ENCODE measurements around the gene ARCN1. TPM values are rescaled to one million over a fixed set of nuclear protein-coding genes. Genes with fewer than 3 reads are reported as not detected.
A peak's percentile ranks its signal among the peaks of the same experiment; 100 is the strongest.

Gene ARCN1
- total RNA-seq, 1 donor from 2014 or later, result 63.9 TPM

DNA sequence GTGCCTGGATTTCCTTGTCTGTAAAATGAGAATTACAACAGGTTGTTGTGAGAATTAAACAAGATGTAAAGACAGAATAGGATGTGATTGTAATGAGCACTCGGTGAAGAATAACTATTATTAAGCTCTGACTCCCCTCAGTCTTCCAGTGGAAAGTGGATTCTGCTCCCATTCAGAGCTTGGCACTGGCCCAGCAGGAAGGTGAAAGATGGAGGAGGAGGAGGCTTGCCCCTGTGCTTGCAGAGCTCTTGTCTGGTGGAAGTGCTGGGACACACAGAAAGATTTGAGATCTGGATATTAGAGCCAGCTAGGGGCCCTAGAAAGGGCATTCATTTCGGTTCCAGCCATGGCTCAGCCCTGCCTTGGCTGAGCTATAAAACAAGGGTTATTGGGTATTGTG is 63.4 kb downstream of the ARCN1 start:
- DNase-seq (ENCODE audit: low read depth in 2 of 2), result no peak

DNA sequence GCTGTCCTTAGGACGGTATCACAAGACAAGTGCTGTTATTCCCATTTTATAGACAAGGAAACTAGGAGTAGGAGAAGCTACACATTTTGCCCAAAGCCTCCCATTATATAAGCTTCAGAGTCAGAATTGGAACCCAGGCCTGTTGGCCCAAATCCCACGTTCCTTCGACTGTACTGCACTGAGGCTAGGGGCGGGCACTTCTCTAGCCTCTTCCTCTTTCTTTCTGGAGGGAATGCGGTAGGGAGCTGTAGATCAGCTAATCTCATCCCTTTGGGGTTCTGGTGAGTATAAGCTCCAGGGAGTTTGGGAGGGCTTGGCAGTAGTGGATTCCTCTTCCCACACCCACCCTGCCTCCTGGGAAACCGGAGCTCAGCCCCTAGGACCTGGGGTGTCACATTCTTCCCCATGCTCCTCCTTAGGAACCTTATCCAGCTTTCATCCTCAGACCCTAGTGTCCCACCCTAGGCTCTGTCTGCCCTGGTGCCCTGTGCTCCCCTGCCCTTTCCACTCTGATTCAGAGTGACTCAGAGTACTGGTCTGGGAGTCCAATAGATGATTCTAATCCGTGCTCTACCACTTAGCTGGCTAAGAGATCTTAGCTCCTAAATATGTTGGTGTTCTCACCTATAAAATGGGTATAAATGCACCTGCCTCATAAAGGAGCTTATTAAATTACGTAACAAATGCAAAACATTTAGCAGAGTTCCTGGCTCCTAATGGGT is 64.5 kb downstream of the ARCN1 start:
- no peak for DNase-seq (ENCODE audit: low read depth in 2 of 2)

DNA sequence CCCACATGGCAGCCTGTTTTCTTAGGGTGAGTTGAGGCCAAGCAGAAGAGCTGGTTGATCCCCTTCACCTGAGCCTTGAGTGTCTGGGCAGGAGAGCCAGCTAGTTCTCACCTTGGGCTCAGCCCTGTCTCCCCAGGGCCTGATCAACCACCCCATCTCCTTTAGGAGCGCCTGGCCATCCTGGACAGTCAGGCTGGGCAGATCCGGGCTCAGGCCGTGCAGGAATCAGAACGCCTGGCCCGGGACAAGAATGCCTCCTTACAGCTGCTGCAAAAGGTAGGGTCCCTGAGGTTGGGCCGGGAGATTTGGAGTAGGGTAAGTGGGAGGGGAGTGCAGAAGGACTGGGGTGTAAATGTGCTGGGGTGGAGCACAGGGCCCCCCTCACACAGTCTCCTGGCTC is 66.5 kb downstream of the ARCN1 start:
- no peak for DNase-seq (ENCODE audit: low read depth in 2 of 2)

DNA sequence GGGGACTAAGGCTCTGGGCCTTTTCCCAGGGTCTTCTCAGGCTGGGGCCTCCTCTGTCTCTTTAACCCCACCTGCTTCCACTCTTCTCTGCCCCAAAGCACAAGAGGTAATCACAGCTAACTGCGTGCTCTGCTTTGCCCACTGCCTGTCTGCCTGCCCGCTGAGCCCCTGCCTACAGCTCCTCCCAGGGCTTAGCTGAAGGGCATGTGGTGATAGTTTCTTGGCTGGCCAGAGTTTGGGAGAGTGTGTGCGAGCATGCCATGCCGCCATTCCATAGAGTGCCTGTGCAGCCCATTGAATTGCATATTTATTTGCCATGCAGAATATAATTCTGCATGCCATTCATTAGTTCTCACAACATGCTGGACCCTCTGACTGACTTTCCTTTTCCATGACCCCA is 67.7 kb downstream of the ARCN1 start:
- DNase-seq (ENCODE audit: low read depth in 2 of 2), result no peak

DNA sequence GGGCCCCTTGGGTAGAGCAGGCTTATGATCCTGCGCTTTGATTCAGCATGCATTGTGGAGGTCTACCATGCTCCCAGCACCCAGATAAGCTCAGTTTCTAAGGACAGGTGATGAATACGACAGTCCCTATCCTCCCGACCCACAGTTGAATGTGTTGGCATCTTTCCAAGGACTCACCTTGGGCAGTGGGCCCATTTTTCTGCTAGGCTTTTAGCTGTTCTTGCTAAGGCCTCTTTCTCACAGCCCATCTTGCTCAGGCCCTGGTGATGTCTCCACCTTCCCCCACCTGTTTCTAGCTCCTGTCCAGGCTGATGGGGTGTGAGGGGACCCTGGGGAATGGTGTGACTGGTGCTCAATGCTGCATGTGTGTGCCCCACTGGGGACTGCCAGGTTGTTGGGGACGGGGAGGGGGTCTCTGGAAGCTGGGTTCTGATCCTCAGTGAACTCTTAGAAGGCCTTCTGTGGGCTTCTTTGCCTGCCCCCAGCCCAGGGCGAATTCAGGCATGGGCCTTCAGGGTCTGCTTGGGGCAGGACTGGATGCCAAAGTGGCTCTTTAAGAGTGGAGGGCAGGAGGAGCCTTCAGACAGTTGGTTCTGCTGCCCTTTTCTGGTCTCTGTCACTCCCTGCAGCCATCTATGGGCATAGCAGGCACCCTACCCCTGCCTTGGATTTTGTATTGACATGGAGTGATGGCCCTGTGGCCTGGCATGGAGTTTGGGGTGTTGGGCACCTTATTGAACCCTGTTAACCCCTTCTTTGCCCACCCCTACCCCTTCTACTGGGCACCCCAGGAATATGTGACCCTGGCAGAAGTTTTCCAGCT is 68.3 kb downstream of the ARCN1 start:
- DNase-seq (ENCODE audit: low read depth in 2 of 2), result no peak

DNA sequence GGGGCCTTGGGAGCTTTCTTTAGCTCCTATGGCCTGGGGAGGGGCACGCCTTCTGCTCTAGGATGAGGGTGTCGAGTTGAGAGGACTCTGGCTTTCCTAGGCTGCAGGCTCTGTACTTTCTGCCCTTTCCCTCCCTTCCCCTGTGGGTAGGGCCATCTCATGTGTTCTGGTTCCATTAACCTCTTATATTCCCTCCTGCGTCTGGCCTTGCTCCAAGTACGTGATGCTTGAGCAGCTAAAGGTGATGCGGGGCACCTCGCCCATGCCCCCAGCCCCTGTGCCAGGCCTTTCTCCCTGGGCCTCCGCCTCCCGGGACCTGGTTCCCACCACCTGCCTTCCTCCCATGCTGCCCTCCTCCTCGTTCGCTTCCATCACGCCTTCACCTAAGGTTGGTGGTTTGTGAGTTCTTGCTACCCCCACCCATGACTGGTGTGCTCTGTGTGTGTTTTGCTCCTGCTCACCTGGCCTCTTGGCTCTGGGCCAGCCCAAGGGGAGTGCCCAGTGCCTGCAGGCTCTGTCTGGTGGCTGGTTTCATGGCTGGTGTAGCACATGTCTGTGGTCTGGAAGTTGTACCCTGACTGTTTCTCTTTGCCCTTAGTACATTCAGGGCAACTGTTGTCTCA is 69.3 kb downstream of the ARCN1 start:
- DNase-seq (ENCODE audit: low read depth in 2 of 2), result no peak

DNA sequence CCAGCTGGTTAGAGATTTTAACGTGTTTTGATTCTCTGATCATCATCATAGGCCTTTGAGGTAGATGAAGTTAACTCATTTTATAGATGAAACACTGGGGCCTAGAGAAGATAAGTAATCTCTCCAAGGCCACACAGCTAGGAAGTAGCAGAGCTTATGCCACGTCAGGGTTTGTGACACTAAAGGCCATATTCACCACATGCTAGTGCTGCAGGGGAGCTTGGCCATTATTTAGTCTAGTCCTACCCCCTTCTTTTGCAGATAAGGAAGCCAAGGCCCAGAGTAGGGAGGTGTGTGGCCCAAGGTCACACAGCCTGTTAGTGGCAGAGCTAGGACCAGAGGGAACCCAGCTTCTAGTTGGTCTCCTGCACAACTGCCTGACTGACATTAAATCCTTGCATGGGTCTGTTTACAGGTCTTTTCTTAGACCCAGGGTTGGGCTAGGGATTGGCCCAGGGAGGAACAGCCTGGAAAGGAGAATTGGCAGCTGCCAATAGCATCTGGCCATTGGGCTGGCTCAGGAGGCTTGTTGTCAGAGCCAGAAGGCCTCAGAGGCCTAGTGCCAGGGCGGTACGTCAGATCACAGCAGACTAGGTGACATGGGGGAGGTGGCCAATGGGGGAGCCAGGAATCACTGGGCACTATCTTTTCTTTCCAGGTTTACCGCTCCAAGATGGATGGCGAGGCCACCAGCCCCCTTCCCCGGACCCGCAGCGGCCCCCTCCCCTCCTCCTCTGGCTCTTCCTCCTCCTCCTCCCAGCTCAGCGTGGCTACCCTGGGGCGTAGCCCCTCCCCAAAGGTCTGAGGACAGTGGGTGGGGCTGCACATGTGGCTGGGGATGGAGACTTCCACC is 71.2 kb downstream of the ARCN1 start:
- DNase-seq (ENCODE audit: low read depth in 2 of 2), result no peak

DNA sequence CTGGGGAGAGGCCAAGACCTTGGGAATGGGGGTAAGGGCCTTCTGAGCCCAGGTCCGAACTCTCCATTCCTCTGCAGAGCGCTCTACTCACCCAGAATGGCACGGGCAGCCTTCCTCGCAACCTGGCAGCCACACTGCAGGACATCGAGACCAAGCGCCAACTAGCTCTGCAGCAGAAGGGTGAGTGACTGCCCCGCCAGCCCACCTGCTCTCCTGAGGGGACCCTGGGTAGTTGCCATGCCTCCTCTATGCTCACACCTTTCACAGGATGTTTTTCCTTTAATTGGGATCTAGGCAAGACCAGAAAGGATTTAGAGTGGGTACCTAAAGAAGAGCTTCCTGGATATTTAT is 71.8 kb downstream of the ARCN1 start:
- DNase-seq (ENCODE audit: low read depth in 2 of 2), result no peak

DNA sequence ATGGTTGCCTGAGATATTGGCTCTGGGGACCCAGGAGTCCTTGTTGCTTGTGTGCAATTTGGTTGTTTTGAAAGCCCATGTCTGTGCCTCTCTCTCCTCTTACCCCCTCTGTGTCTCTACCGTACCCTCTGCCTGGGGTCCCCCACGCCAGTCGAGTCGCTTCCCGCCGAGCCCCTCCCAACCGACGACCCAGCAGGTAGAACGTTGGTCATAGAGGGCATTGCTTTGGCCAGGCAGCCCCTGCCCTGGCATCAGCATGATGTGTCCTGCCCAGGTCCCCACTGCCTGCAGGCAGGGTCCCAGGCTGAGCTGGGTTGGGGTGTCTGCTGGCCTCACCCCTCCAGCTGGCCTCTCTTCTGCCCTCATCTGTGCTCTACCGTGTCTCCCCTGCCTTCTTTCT is 72.3 kb downstream of the ARCN1 start:
- no peak for DNase-seq (ENCODE audit: low read depth in 2 of 2)

DNA sequence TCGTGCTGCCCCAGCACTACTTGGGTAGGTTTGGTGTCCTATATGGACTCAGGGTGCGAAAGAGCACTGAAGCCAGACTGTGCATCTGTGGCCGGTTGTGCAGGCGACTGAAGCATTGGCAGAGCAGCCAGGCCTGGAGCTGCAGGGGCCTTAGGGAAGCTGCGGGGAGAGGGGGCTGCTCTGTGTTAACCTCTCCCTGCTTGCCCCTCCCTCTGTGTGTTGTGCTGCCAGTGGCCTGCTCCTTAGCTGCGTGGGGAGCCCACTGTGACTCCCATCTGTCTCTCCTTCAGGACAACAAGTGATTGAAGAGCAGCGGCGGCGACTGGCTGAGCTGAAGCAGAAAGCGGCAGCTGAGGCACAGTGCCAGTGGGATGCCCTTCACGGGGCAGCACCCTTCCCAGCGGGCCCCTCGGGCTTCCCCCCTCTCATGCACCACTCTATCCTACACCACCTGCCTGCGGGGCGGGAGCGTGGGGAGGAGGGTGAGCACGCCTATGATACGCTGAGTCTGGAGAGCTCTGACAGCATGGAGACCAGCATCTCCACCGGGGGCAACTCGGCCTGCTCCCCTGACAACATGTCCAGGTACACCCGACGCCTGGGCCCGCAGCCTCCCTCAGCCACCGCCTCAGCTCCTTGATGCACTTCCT is 73.0 kb downstream of the ARCN1 start:
- no peak for DNase-seq (ENCODE audit: low read depth in 2 of 2)

DNA sequence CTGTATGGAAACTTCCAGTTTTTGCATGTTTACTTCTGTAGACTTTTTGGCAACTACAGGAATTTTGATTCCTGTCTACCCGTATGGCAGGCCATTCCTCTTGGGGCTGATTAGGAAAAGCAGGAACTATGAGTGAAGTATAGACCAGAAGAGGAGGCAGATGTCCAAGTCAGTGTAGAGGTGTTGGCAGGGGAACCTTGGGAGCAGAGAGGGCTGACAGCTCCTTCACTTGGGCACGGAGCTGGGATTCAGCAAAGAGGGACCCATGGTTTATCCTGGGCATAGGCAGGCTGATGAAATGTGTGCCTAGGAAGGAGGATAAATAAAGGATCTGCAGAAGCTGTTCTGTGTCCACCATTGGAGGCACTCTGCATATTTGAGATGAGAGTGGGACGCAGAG is 74.2 kb downstream of the ARCN1 start:
- peak in 1 of 2 donors; percentile 46 for DNase-seq (ENCODE audit: low read depth in 2 of 2)

DNA sequence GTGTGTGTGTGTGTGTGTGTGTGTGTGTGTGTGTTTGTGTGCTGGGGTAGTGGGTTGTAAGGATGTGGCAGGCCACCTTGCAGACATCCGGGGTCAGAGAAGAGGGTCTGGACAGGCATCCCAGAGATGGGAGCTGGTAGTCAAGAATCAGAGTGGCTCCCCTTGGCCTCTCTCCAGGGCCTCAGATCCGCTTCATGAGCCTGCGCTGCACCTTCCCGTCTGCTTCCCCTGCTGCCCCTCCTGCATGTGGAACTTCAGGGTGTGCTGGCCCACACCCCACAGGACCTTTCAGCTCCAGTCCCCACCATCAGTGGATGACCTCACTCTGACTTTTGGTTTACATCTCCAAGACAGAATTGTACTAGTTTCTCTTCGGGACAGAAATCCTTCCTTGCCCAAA is 76.1 kb downstream of the ARCN1 start:
- DNase-seq (ENCODE audit: low read depth in 2 of 2), result no peak

DNA sequence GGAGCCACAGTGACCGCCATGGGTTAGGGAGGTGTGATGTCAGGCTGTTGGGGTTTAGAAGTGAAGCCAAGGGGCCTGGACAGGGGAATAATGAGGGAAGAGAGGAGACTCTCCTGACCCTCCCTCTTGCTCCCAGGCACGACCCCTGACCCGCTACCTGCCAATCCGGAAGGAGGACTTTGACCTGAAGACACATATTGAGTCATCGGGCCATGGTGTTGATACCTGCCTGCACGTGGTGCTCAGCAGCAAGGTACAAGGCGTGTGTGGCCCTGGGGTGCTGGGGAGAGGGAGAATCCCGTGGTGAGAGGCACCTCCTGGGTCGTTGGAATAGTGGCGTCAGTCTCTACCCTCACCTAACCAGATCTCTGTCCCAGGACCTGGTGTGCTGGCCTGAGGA is 77.7 kb downstream of the ARCN1 start:
- no peak for DNase-seq (ENCODE audit: low read depth in 2 of 2)

DNA sequence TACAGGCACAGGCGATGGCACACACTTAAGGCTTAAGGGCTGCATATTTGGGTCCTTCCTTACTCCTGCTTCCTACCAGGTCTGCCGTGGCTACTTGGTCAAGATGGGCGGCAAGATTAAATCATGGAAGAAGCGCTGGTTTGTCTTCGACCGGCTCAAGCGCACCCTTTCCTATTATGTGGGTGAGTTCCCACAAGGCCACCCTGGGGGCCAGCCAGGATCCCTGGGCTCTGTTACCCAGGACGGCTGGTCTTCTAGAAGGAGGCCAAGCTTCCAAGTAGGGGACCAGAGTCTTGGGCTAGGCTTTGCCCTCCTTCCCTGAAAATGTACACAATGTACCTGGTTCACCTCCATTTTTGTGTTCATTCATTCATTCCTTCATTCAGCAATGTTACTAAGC is 78.2 kb downstream of the ARCN1 start:
- DNase-seq (ENCODE audit: low read depth in 2 of 2), result no peak

DNA sequence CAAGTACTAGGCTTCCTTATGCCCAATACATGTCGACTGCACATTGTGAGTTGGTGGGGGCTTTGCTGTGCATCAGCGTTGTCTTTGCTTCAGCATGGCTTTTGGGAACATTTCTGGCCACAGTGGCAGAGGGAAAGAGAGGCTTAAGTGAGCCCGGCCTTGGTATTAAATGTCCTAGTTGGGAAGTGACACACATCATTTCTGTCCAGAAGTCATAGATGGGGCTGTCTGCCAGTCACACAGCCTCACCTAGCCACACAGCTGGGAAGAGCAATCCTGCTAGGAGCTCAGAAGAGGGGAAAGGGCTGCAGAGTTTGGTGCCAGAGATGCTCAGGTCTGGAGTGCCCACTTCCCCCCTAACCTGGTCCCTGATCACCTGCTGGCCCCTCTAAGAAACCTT is 79.6 kb downstream of the ARCN1 start:
- no peak for DNase-seq (ENCODE audit: low read depth in 2 of 2)

Other genes starting within 250 kb of the ARCN1 start
- not detected in 2 replicates for gene CD3D, start 229.7 kb upstream of the ARCN1 start, total RNA-seq
- not detected in 2 replicates for gene CD3G, start 228.1 kb upstream of the ARCN1 start, total RNA-seq
- gene UBE4A, start 212.8 kb upstream of the ARCN1 start, total RNA-seq, result 19.2 and 20.0 TPM in 2 replicates
- 82.8 and 95.6 TPM in 2 replicates for gene ATP5MG, start 170.8 kb upstream of the ARCN1 start, total RNA-seq
- 12.4 and 14.5 TPM in 2 replicates for gene KMT2A, start 135.9 kb upstream of the ARCN1 start, total RNA-seq
- gene TTC36, start 44.9 kb upstream of the ARCN1 start, total RNA-seq, result 0.44 and 1.6 TPM in 2 replicates
- 13.7 and 23.4 TPM in 2 replicates for gene TMEM25, start 41.2 kb upstream of the ARCN1 start, total RNA-seq
- 13.7 and 15.7 TPM in 2 replicates for gene IFT46, start 6.5 kb upstream of the ARCN1 start, total RNA-seq
- gene PHLDB1, start 35.2 kb downstream of the ARCN1 start, total RNA-seq, result 14.9 and 25.7 TPM in 2 replicates
- not detected in 2 replicates for gene TREH, start 107.2 kb downstream of the ARCN1 start, total RNA-seq
- 71.0 and 77.4 TPM in 2 replicates for gene DDX6, start 218.8 kb downstream of the ARCN1 start, total RNA-seq

All from lung microvascular endothelial cell (primary cell).